ENCODE data around the gene TTC38.

TTC38 gene

GRCh38 chr22:46335201-46336118, 67.7 kb downstream of the TTC38 start, which contains the start of gene TRMU:
Gene TRMU (plus strand): TSS chr22:46335714. CDS start chr22:46335765, 51 bp downstream.
- DNase-seq: peak; percentile 50 to 86

- DNase-seq: peak in 1 of 2 experiments; percentile 29
Measured at GRCh38 chr22:46336119-46337078, 68.6 kb downstream of the TTC38 start.

- DNase-seq: no peak
Measured at GRCh38 chr22:46337870-46338269, 70.1 kb downstream of the TTC38 start.

GRCh38 chr22:46338636-46339035, 70.8 kb downstream of the TTC38 start:
- no peak for DNase-seq

- DNase-seq: no peak
Measured at GRCh38 chr22:46339956-46340355, 72.1 kb downstream of the TTC38 start.

DNA sequence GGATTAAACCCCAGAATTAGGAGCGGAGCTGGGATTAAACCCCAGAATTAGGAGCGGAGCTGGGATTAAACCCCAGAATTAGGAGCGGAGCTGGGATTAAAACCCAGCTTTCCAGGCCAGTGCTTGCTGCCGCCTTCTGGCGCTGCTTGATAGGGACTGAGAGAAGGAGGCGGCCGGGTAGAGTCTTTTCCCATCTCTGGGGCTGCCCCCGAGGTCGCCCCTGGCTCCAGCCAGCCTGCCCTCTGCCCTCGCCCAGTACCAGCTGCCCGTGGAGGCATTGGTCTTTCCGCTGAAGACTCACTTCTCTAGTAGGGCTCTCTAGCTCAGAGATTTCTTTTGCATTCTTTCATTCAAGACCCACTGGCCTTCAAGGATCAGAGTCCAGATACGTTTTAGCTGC, 72.9 kb downstream of the TTC38 start:
- no peak for DNase-seq
